ENCODE data around the gene CHMP2A.

DNA sequence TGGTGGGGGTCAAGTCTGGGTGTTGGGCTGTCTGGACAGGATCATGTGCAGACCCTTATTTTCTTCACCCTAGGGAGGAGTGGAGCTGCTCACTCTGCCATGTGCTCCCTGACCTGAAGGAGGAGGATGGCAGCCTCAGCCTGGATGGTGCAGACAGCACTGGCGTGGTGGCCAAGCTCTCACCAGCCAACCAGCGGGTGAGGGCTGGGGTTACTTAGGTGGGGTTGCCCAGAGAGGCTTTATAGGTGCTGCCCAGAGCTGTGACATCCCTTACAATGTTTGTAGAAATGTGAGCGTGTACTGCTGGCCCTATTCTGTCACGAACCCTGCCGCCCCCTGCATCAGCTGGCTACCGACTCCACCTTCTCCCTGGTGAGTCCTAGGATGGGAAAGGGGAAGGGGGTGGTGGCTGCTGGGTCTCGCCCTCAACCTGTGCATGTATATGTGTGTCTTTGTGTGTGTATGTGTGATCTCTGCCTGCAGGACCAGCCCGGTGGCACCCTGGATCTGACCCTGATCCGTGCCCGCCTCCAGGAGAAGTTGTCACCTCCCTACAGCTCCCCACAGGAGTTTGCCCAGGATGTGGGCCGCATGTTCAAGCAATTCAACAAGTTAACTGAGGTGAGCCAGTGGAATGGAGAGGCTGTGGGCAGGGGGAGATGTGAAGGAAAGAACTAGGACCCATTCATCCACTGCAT, 5.1 kb downstream of the CHMP2A start:
- TF ChIP-seq, protein P1, sequence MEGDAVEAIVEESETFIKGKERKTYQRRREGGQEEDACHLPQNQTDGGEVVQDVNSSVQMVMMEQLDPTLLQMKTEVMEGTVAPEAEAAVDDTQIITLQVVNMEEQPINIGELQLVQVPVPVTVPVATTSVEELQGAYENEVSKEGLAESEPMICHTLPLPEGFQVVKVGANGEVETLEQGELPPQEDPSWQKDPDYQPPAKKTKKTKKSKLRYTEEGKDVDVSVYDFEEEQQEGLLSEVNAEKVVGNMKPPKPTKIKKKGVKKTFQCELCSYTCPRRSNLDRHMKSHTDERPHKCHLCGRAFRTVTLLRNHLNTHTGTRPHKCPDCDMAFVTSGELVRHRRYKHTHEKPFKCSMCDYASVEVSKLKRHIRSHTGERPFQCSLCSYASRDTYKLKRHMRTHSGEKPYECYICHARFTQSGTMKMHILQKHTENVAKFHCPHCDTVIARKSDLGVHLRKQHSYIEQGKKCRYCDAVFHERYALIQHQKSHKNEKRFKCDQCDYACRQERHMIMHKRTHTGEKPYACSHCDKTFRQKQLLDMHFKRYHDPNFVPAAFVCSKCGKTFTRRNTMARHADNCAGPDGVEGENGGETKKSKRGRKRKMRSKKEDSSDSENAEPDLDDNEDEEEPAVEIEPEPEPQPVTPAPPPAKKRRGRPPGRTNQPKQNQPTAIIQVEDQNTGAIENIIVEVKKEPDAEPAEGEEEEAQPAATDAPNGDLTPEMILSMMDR (IDR thresholded peaks at IDR 0.05), result no peak
- TF ChIP-seq EZH2 (IDR thresholded peaks at IDR 0.05; ENCODE audit: borderline replicate concordance, insufficient read depth, low read depth, low read length, poor library complexity, severe bottlenecking), result no peak

Measured in B cell (primary cell).